Heart left ventricle (tissue), 16 donors: Measurements from ENCODE around the gene RPS6KA5. TPM values are rescaled to one million over a fixed set of nuclear protein-coding genes. Genes with fewer than 3 reads are reported as not detected.
A peak's percentile ranks its signal among the peaks of the same experiment; 100 is the strongest.

Experiments
- ATAC-seq, 4 donors: fragments of 200-7000 bp; cut with Tn5 transposase; one replicate each; pipeline ENCODE4 v1.9.1; 2020 to 2022; ENCODE audit warnings: moderate library complexity in 4 of 4, mild to moderate bottlenecking in 3 of 4, moderate number of reproducible peaks in 1 of 4
- DNase-seq, 5 donors: peaks; one replicate each; pipeline ENCODE4 v3.0.0-alpha.2; 2020
- H3K27ac ChIP-seq, 12 donors: fragments of 200-600 bp; sonication (generic) in 4 of 12; one replicate each; pipeline versions ENCODE4 v1.5.0 to v1.8.0; 2016 to 2022; ENCODE audit warnings: mild to moderate bottlenecking in 2 of 12
- H3K27me3 ChIP-seq, 9 donors: fragments of 200-600 bp; sonication (generic) in 2 of 9; one replicate each; pipeline versions ENCODE4 v1.5.1 to v1.8.0; 2016 to 2022; ENCODE audit warnings: mild to moderate bottlenecking in 3 of 9
- H3K36me3 ChIP-seq, 9 donors: fragments of 200-600 bp; sonication (generic) in 2 of 9; one replicate each; pipeline versions ENCODE4 v1.5.0 to v1.8.0; 2018 to 2022; ENCODE audit warnings: mild to moderate bottlenecking in 2 of 9
- H3K4me1 ChIP-seq, 12 donors: fragments of 200-600 bp; sonication (generic) in 4 of 12; one replicate each; pipeline versions ENCODE4 v1.5.0 to v1.8.0; 2016 to 2022; ENCODE audit warnings: mild to moderate bottlenecking in 3 of 12
- H3K4me3 ChIP-seq, 12 donors: fragments of 200-600 bp; sonication (generic) in 4 of 12; one replicate each; pipeline versions ENCODE4 v1.5.0 to v1.8.0; 2017 to 2022; ENCODE audit warnings: mild to moderate bottlenecking in 9 of 12, moderate library complexity in 4 of 12
- H3K9me3 ChIP-seq, 12 donors: fragments of 200-600 bp; sonication (generic) in 4 of 12; one replicate each; pipeline versions ENCODE4 v1.5.0 to v1.8.0; 2016 to 2022; ENCODE audit warnings: mild to moderate bottlenecking in 1 of 12
- POLR2A ChIP-seq, 2 donors: fragments of 450-650 bp; IDR thresholded peaks; one replicate each; pipeline ENCODE4 v1.6.1; 2017; ENCODE audit warnings: antibody characterized with exemption in 2 of 2, mild to moderate bottlenecking in 2 of 2, moderate library complexity in 2 of 2
- WGBS, 4 donors: extraction: QIAGEN DNeasy Blood & Tissue Kit in 2 of 4; methylation state at CpG; one replicate each; pipeline versions ENCODE4 v1.1.5 to v1.1.7; 2013 to 2018; 5-methylcytosine and 5-hydroxymethylcytosine counted together
- intact Hi-C, 10 donors: fragments of 100-400 bp; cut with DNase I; formaldehyde crosslinking; loops; one replicate each; pipeline versions ENCODE4 v1.11.1 to v1.14.2; 2022
- polyA plus RNA-seq, 2 donors: library from polyadenylated mRNA; stranded (reverse); fragments of 200-250 nt; gene quantifications; one replicate each; pipeline ENCODE4 v1.2.3, GENCODE V29; 2013
- total RNA-seq, 9 donors: library from RNA; depleted of rRNA in 2 of 9; stranded (reverse); fragments of >200 nt in 2 of 9; fragmentation: NEBNext Ultra II Directional in 3 of 9; extraction: Animal tissue kit (Norgen Biotek cat#: 25700) in 3 of 9; gene quantifications; one replicate each; pipeline versions ENCODE4 v1.1.0 to v1.2.4, GENCODE V29; 2016 to 2023
- TF ChIP-seq, protein P1 (sequence below), 12 donors: fragments of 200-600 bp; sonication (generic) in 4 of 12; IDR thresholded peaks; one replicate each; pipeline versions ENCODE4 v1.5.0 to v1.8.0; 2018 to 2022; ENCODE audit warnings: antibody characterized with exemption in 12 of 12, mild to moderate bottlenecking in 5 of 12
- donor health status: ischemic (EF 13 %, LVEDD 7.1; RV severe dilation, severe dysfunction).
- donor health status: healthy with polysubstance abuse.
- donor health status: DM: no; HTN: yes; CAD: no.
- donor health status: DM: no; HTN: no; CAD: no.
- donor health status: ischemic (EF 25% LVEDD 6.9; RV normal size, moderate dysfunction).
- donor health status: ischemic (EF 25% LVEDD 5.7; RV mildly dilated, moderate dysfunction).
- donor health status: healthy.
- donor health status: DM: yes; HTN: yes; CAD: no.
- donor health status: ischemic (EF 35%, LVEDD 5.7; RV mildly dilated, moderate dysfunction).
- donor health status: nonischemic (EF 11% LVEDD 7.7; RV severe dilation, severe dysfunction).
- donor health status: DM: yes; HTN: yes; CAD: no.
- donor health status: PGD.
- donor health status: ischemic (EF 29% LVEDD 5.4; RV normal size, mild dysfunction).
- donor health status: nonischemic (EF 23%, LVEDD 6.1; RV moderate dilation, normal function).

RPS6KA5 gene
- total and polyA plus RNA-seq, 11 donors, result 0.72 to 13.3 (median 8.5) TPM

DNA sequence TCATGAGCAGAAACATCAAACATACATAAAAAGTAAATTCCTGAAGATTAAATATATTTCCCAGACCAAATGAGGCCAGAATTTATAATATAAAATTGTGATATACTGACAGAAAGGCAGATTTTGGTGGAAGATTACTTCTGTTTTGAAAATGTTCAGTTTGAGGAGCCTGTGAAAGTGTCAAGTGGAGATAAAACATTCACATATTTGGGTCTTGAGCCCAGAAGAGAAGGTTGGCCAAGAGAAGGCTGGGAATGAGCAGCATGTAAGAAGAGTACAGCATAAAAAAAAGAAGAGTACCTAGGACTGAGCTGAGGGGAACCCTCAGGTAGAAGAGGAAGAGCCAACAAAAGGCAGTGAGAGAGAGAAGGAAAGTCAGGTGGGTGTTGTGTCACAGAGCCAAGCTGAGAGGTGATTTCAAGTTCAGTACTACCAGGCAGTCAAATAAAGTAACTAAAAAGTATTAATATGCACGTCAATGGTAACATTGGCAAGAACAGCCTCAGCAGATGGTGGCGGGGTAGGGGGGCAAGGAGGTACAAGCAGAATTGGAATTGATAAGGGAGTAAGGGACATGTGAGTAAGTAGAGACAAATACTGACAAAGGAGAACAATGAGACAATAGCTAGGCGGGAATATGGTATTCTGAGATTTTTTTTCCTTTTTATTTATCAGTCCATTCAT is 123.5 kb downstream of the RPS6KA5 start:
- Histone ChIP-seq H3K27me3 (no peaks in the 10 kb centered on the region), H3K4me3 (no peak overlapping the region), H3K9me3 (peaks cover 0 to 21% (median 6%) of the 10 kb centered on the region in 12 donors), H3K27ac (peak overlapping the region in 1 of 12 donors; percentile 7), H3K36me3 (peaks cover 0 to 4% (median 0%) of the 10 kb centered on the region in 9 donors), H3K4me1 (peaks cover 0 to 3% (median 0%) of the 10 kb centered on the region in 12 donors)
- ATAC-seq (no peak), DNase-seq (no peak)
- intact Hi-C loops, result no loop called here
- no peak for TF ChIP-seq POLR2A (IDR thresholded peaks at IDR 0.05)
- TF ChIP-seq, protein P1, sequence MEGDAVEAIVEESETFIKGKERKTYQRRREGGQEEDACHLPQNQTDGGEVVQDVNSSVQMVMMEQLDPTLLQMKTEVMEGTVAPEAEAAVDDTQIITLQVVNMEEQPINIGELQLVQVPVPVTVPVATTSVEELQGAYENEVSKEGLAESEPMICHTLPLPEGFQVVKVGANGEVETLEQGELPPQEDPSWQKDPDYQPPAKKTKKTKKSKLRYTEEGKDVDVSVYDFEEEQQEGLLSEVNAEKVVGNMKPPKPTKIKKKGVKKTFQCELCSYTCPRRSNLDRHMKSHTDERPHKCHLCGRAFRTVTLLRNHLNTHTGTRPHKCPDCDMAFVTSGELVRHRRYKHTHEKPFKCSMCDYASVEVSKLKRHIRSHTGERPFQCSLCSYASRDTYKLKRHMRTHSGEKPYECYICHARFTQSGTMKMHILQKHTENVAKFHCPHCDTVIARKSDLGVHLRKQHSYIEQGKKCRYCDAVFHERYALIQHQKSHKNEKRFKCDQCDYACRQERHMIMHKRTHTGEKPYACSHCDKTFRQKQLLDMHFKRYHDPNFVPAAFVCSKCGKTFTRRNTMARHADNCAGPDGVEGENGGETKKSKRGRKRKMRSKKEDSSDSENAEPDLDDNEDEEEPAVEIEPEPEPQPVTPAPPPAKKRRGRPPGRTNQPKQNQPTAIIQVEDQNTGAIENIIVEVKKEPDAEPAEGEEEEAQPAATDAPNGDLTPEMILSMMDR (IDR thresholded peaks at IDR 0.05), result no peak
- WGBS, 4 donors, result 95 to 98% (median 96%) methylated on average over 3 of the region's 3 CpGs

DNA sequence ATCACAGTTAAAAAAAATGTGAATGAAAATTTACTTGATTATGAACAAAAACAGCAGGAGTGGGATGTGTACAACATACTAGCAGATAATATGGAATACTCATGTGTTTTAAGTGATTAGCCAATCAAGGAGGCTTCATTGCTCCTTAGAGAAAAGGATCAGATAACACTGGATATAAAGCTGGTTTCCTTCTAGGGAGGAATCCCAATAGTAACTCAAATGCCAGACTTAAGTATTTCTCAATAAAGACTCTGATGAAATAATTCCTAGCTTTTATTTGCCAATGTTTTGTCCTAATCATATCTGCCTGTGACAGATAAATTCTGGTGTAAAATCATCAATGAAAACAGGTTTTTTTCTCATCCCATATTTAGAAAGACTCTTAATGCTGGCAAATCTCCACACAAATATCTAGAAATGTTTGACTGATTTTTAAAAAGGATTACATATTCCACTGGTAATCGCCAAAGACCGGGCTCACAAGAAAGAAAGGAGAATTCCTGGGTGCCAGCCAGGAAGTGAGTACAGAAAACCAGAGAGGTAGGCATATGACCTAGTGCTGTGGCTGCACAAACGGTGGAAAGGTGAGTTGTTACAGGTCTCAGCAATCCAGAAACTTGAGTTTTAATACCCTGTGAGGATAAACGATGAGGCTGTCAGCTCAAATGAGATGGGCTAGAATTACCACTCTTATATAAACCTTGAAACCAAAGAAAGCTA is 135.7 kb downstream of the RPS6KA5 start:
- 80 to 90% (median 83%) methylated on average over 4 of the region's 4 CpGs for WGBS, 4 donors
- H3K27ac ChIP-seq, result no peak overlapping the region

DNA sequence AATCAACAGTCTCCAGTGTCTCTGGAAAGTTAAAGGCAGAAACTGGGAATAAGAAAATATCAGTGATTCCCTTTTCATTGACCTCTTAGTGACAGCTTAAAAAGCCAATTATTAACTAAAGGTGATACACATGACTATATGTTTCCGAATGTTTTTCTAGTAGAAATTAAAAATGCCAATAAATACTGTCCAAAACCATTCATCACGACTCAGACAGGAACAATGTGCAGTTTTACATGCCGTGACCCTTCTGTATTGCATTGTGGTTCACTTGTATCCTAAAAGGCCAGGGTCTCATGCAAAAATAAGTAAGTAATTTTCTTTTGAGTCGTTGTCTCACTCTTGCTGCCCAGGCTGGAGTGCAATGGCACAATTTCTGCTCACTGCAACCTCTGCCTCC is 138.3 kb downstream of the RPS6KA5 start:
- H3K36me3 ChIP-seq, result no peaks in the 10 kb centered on the region
- ATAC-seq (no peak), DNase-seq (no peak)
- H3K27me3 ChIP-seq, result no peaks in the 10 kb centered on the region
- 93 to 97% (median 96%) methylated on average over 4 of the region's 4 CpGs for WGBS, 4 donors
- no peaks in the 10 kb centered on the region for H3K9me3 ChIP-seq
- no peak for TF ChIP-seq POLR2A (IDR thresholded peaks at IDR 0.05)
- TF ChIP-seq, protein P1 (IDR thresholded peaks at IDR 0.05), result no peak
- no peak overlapping the region for H3K27ac ChIP-seq
- intact Hi-C loops, result no loop called here
- H3K4me3 ChIP-seq, result no peak overlapping the region
- H3K4me1 ChIP-seq, result no peaks in the 10 kb centered on the region

More for the DNA sequence above, 135.7 kb downstream of the RPS6KA5 start:
- no peaks in the 10 kb centered on the region for H3K4me1 ChIP-seq
- DNase-seq, result no peak
- ATAC-seq, result no peak
- no peaks in the 10 kb centered on the region for H3K27me3 ChIP-seq
- H3K9me3 ChIP-seq, result no peaks in the 10 kb centered on the region
- H3K4me3 ChIP-seq, result no peak overlapping the region
- no peaks in the 10 kb centered on the region for H3K36me3 ChIP-seq
- TF ChIP-seq, protein P1 (IDR thresholded peaks at IDR 0.05), result no peak
- TF ChIP-seq POLR2A (IDR thresholded peaks at IDR 0.05), result no peak
- intact Hi-C loops, result no loop called here

DNA sequence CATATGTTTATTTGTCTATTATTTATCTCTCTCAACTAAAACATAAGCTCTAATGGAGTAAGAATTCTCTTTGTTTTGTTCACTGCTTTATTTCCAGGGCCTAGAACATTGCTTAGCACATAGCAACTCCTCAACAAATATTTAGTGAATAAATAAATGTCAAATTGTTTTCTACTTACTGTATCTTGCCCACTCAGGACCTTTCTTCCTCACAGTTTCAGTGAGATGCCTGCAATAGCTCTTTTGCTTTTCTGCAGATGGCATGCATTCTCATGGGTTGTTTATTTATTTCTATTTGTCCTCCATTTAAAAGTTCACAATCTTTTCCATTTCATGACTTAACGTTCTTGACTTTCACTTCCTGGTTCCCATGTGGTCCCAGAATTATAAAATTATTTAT is 149.3 kb downstream of the RPS6KA5 start:
- Histone ChIP-seq H3K4me1 (no peaks in the 10 kb centered on the region), H3K9me3 (no peaks in the 10 kb centered on the region), H3K4me3 (no peak overlapping the region), H3K36me3 (no peaks in the 10 kb centered on the region), H3K27ac (peak overlapping the region in 1 of 12 donors; percentile 27), H3K27me3 (no peaks in the 10 kb centered on the region)
- TF ChIP-seq, protein P1 (IDR thresholded peaks at IDR 0.05), result no peak
- no peak for TF ChIP-seq POLR2A (IDR thresholded peaks at IDR 0.05)
- WGBS, 4 donors, result 37 to 57% (median 53%) methylated on average over 1 of the region's 1 CpG
- ATAC-seq (no peak), DNase-seq (no peak)
- intact Hi-C loops, result loop anchor here in 1 of 10 donors (10.0 kb wide), 1 partner anchor 134 kb away; no protein-coding TSS in a partner anchor
